ENCODE data around the gene CPLX4.

The CPLX4 gene

GRCh38 chr18:59340817-59341216 lies 22.4 kb upstream of the CPLX4 start:
- no peak for TF ChIP-seq CTCF (conservative IDR thresholded peaks at IDR 0.05; ENCODE audit: low read depth, low read length)
- H3K4me3 ChIP-seq (IDR thresholded peaks at IDR 0.05; ENCODE audit: insufficient read depth, low read depth, low read length) = no peak overlapping the region
- H3K9ac ChIP-seq = no peak overlapping the region
- H4K20me1 ChIP-seq (ENCODE audit: insufficient read depth) = no peaks in the 10 kb centered on the region
- no peak overlapping the region for H2AFZ ChIP-seq (ENCODE audit: low read depth)
- H3K27ac ChIP-seq = no peak overlapping the region
- H3K4me1 ChIP-seq (ENCODE audit: low read depth, poor library complexity, severe bottlenecking) = peaks cover 17% of the 10 kb centered on the region
- H3K4me2 ChIP-seq = no peak overlapping the region
- H3K36me3 ChIP-seq (ENCODE audit: insufficient read depth) = peaks cover 46% of the 10 kb centered on the region
- H3K27me3 ChIP-seq (ENCODE audit: insufficient read depth, low read depth) = no peaks in the 10 kb centered on the region
- peaks cover 36% of the 10 kb centered on the region; the same call in 1 of the 2 replicates for H3K79me2 ChIP-seq (ENCODE audit: insufficient read depth, low read depth)

- Histone ChIP-seq H3K9ac (no peak overlapping the region), H2AFZ (ENCODE audit: low read depth) (no peak overlapping the region), H3K4me2 (no peak overlapping the region), H3K4me1 (ENCODE audit: low read depth, poor library complexity, severe bottlenecking) (peaks cover 17% of the 10 kb centered on the region), H3K79me2 (ENCODE audit: insufficient read depth, low read depth) (peaks cover 36% of the 10 kb centered on the region; the same call in 1 of the 2 replicates), H3K27ac (no peak overlapping the region), H4K20me1 (ENCODE audit: insufficient read depth) (no peaks in the 10 kb centered on the region), H3K4me3 (IDR thresholded peaks at IDR 0.05; ENCODE audit: insufficient read depth, low read depth, low read length) (no peak overlapping the region), H3K27me3 (ENCODE audit: insufficient read depth, low read depth) (no peaks in the 10 kb centered on the region), H3K36me3 (ENCODE audit: insufficient read depth) (peaks cover 44% of the 10 kb centered on the region)
- no peak for TF ChIP-seq CTCF (conservative IDR thresholded peaks at IDR 0.05; ENCODE audit: low read depth, low read length)
These were observed 21.9 kb upstream of the CPLX4 start for GRCh38 chr18:59340312-59340711.

- Histone ChIP-seq H3K79me2 (ENCODE audit: insufficient read depth, low read depth) (no peaks in the 10 kb centered on the region), H4K20me1 (ENCODE audit: insufficient read depth) (no peaks in the 10 kb centered on the region), H3K4me3 (IDR thresholded peaks at IDR 0.05; ENCODE audit: insufficient read depth, low read depth, low read length) (no peak overlapping the region), H3K9ac (no peak overlapping the region), H3K4me2 (no peak overlapping the region), H3K27ac (no peak overlapping the region), H3K4me1 (ENCODE audit: low read depth, poor library complexity, severe bottlenecking) (no peaks in the 10 kb centered on the region), H3K27me3 (ENCODE audit: insufficient read depth, low read depth) (no peaks in the 10 kb centered on the region), H2AFZ (ENCODE audit: low read depth) (no peak overlapping the region), H3K36me3 (ENCODE audit: insufficient read depth) (peaks cover 23% of the 10 kb centered on the region)
- no peak for TF ChIP-seq CTCF (conservative IDR thresholded peaks at IDR 0.05; ENCODE audit: low read depth, low read length)
These were observed 14.5 kb upstream of the CPLX4 start for GRCh38 chr18:59332986-59333385.

GRCh38 chr18:59328683-59329082 lies 10.2 kb upstream of the CPLX4 start:
- no peak overlapping the region for H3K4me2 ChIP-seq
- H3K4me1 ChIP-seq (ENCODE audit: low read depth, poor library complexity, severe bottlenecking) = no peaks in the 10 kb centered on the region
- H3K9ac ChIP-seq = no peak overlapping the region
- H2AFZ ChIP-seq (ENCODE audit: low read depth) = no peak overlapping the region
- no peak overlapping the region for H3K27ac ChIP-seq
- no peak for TF ChIP-seq CTCF (conservative IDR thresholded peaks at IDR 0.05; ENCODE audit: low read depth, low read length)
- no peaks in the 10 kb centered on the region for H4K20me1 ChIP-seq (ENCODE audit: insufficient read depth)
- H3K79me2 ChIP-seq (ENCODE audit: insufficient read depth, low read depth) = no peaks in the 10 kb centered on the region
- H3K4me3 ChIP-seq (IDR thresholded peaks at IDR 0.05; ENCODE audit: insufficient read depth, low read depth, low read length) = no peak overlapping the region
- H3K27me3 ChIP-seq (ENCODE audit: insufficient read depth, low read depth) = no peaks in the 10 kb centered on the region
- peaks cover 13% of the 10 kb centered on the region; the same call in 1 of the 2 replicates for H3K36me3 ChIP-seq (ENCODE audit: insufficient read depth)
